Neural cell (in vitro differentiated cells): ENCODE data around the gene TNFRSF14. TPM values are rescaled to one million over a fixed set of nuclear protein-coding genes. Genes with fewer than 3 reads are reported as not detected.

Source experiments
- H2AFZ ChIP-seq: fragments of 200-600, 300-800 bp; sonication (generic), shearing (Covaris generic); 2 replicates; pipeline ENCODE4 v1.6.0; 2014; ENCODE audit warnings: low read depth, mild to moderate bottlenecking, antibody characterized with exemption, low read length, moderate library complexity
- H3F3A ChIP-seq: fragments of 200-600 bp; shearing (Covaris generic); 2 replicates; pipeline ENCODE4 v1.6.1; 2016; ENCODE audit warnings: mild to moderate bottlenecking, moderate library complexity, mixed read lengths, antibody characterized with exemption, low read length; ENCODE audit not compliant: insufficient read depth, poor library complexity, severe bottlenecking
- H3K27ac ChIP-seq: fragments of 200-600, 300-800 bp; sonication (generic), shearing (Covaris generic); 2 replicates; pipeline ENCODE4 v1.5.1; 2014; ENCODE audit warnings: mild to moderate bottlenecking, low read length, moderate library complexity
- H3K27me3 ChIP-seq: fragments of 300-800, 200-600 bp; sonication (generic), shearing (Covaris generic); 2 replicates; pipeline ENCODE4 v1.6.0; 2014; ENCODE audit warnings: mild to moderate bottlenecking, low read depth, low read length, moderate library complexity; ENCODE audit not compliant: insufficient read depth
- H3K36me3 ChIP-seq: fragments of 300-800, 200-600 bp; sonication (generic), shearing (Covaris generic); 2 replicates; pipeline ENCODE4 v1.5.1; 2014; ENCODE audit warnings: mild to moderate bottlenecking, antibody characterized with exemption, low read length, moderate library complexity; ENCODE audit not compliant: insufficient read depth
- H3K4me2 ChIP-seq: fragments of 300-800, 200-600 bp; sonication (generic), shearing (Covaris generic); 2 replicates; pipeline ENCODE4 v1.6.0; 2014; ENCODE audit warnings: mild to moderate bottlenecking, low read length
- H3K4me3 ChIP-seq: fragments of 300-800, 200-600 bp; sonication (generic), shearing (Covaris generic); 2 replicates; pipeline ENCODE4 v1.5.1; 2014; ENCODE audit warnings: mild to moderate bottlenecking, low read length, moderate library complexity
- H3K79me2 ChIP-seq: fragments of 200-600 bp; shearing (Covaris generic); replicated peaks from 2 replicates; pipeline ENCODE4 v1.6.0; 2014; ENCODE audit warnings: mild to moderate bottlenecking, low read length, moderate library complexity; ENCODE audit not compliant: insufficient read depth
- H3K9ac ChIP-seq: fragments of 300-800, 200-600 bp; sonication (generic), shearing (Covaris generic); 2 replicates; pipeline ENCODE4 v1.6.1; 2016; ENCODE audit warnings: mild to moderate bottlenecking, low read length, mixed read lengths
- H3K9me2 ChIP-seq: fragments of 200-600 bp; shearing (Covaris generic); 2 replicates; pipeline ENCODE4 v1.6.1; 2016; ENCODE audit warnings: mild to moderate bottlenecking, low read length, mixed read lengths; ENCODE audit not compliant: insufficient read depth
- H3K9me3 ChIP-seq: fragments of 200-600, 300-800 bp; sonication (generic), shearing (Covaris generic); 2 replicates; pipeline ENCODE4 v1.6.1; 2016; ENCODE audit warnings: mild to moderate bottlenecking, mixed run types, low read length, moderate library complexity, mixed read lengths
- H4K20me1 ChIP-seq: fragments of 200-600 bp; shearing (Covaris generic); 2 replicates; pipeline ENCODE4 v1.6.1; 2016; ENCODE audit warnings: mild to moderate bottlenecking, mixed run types; ENCODE audit not compliant: insufficient read depth
- EP300 ChIP-seq: fragments of 450-650 bp; conservative IDR thresholded peaks from 2 replicates; pipeline ENCODE4 v1.6.1; 2014; ENCODE audit warnings: antibody characterized with exemption, mild to moderate bottlenecking, moderate library complexity; ENCODE audit not compliant: poor library complexity, severe bottlenecking
- EZH2 ChIP-seq: fragments of 200-600, 300-800 bp; shearing (Covaris generic), sonication (generic); IDR thresholded peaks from 2 replicates; pipeline ENCODE4 v1.6.1; 2014; ENCODE audit warnings: antibody characterized with exemption, low read length, borderline replicate concordance, mild to moderate bottlenecking; ENCODE audit not compliant: insufficient read depth, poor library complexity, severe bottlenecking
- MXI1 ChIP-seq: fragments of 450-650 bp; conservative IDR thresholded peaks from 2 replicates; pipeline ENCODE4 v1.6.1; 2014; ENCODE audit warnings: antibody characterized with exemption, mild to moderate bottlenecking; ENCODE audit not compliant: poor library complexity, severe bottlenecking
- POLR2AphosphoS5 ChIP-seq: IDR thresholded peaks from 2 replicates; pipeline ENCODE4 v1.6.1; 2012
- RAD21 ChIP-seq: fragments of 450-650 bp; conservative IDR thresholded peaks from 2 replicates; pipeline ENCODE4 v1.6.1; 2014; ENCODE audit warnings: antibody characterized with exemption, mild to moderate bottlenecking, moderate library complexity
- SMC3 ChIP-seq: fragments of 450-650 bp; conservative IDR thresholded peaks from 2 replicates; pipeline ENCODE4 v1.6.1; 2014; ENCODE audit warnings: antibody characterized with exemption, mild to moderate bottlenecking, moderate library complexity; ENCODE audit not compliant: poor library complexity
- TAF1 ChIP-seq: IDR thresholded peaks from 2 replicates; pipeline ENCODE4 v1.6.1; 2012; ENCODE audit warnings: low read depth
- polyA plus RNA-seq: library from polyadenylated mRNA; depleted of rRNA; stranded (reverse); fragments of >200 nt; gene quantifications from 2 replicates; pipeline ENCODE4 v1.2.3, GENCODE V29; 2014
- TF ChIP-seq, protein P1 (sequence below): IDR thresholded peaks from 2 replicates; pipeline ENCODE4 v1.6.1; 2012; ENCODE audit warnings: borderline replicate concordance
- TF ChIP-seq, protein P2 (sequence below): fragments of 450-650 bp; IDR thresholded peaks from 2 replicates; pipeline ENCODE4 v1.5.1; 2014; ENCODE audit warnings: antibody characterized with exemption, mild to moderate bottlenecking, moderate library complexity; ENCODE audit not compliant: poor library complexity, severe bottlenecking

Gene TNFRSF14
- polyA plus RNA-seq, 1 donor from 2014 or later, result 1.1 TPM

DNA sequence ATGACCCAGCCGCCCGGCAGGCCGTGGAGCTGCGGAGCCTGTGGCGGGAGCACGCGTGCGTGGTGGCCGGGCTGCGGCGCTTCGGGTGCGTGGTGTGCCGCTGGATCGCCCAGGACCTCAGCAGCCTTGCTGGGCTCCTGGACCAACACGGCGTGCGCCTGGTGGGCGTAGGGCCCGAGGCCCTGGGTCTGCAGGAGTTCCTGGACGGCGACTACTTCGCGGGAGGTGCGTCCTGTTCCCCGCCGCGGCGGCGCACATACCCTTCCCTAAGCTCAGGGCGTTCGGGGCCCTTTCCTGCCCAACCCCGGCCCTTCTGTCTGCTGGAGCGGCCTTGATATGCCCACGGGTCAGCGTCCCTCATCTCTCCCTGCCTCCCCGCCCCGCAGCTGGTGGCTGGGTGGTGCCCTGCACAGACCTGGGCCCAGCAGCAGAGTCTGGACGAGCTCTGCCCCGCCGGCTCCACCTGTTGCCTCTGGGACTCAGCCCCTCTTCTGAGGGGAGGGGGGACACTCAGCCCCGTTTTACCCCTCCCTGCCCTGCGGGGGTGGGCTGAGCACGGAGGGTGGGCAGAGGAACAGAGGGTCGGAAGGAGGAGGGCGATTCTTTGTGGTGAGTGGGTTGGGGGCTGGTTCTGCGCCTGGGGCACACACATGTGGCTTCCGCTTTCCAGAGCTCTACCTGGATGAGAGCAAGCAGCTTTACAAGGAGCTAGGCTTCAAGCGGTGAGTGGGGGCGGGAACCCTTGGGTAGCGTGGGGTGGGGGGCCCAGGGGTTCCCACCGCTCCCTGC is 31.1 kb downstream of the TNFRSF14 start:
- peak overlapping the region; percentile 57 for H3K4me2 ChIP-seq
- peak overlapping the region; percentile 80 for H3K27ac ChIP-seq
- peak overlapping the region; percentile 95 for H3K4me3 ChIP-seq
- no peak for TF ChIP-seq POLR2AphosphoS5
- no peak for TF ChIP-seq EP300
- TF ChIP-seq MXI1, result peak; percentile 58
- H4K20me1 ChIP-seq, result no peaks in the 10 kb centered on the region
- no peaks in the 10 kb centered on the region for H3K79me2 ChIP-seq
- H3K36me3 ChIP-seq, result no peaks in the 10 kb centered on the region
- H3K9me3 ChIP-seq, result no peaks in the 10 kb centered on the region
- H2AFZ ChIP-seq, result no peak overlapping the region
- H3K9ac ChIP-seq, result peak overlapping the region; percentile 85
- no peaks in the 10 kb centered on the region for H3K27me3 ChIP-seq
- no peaks in the 10 kb centered on the region for H3F3A ChIP-seq
- no peaks in the 10 kb centered on the region for H3K9me2 ChIP-seq

DNA sequence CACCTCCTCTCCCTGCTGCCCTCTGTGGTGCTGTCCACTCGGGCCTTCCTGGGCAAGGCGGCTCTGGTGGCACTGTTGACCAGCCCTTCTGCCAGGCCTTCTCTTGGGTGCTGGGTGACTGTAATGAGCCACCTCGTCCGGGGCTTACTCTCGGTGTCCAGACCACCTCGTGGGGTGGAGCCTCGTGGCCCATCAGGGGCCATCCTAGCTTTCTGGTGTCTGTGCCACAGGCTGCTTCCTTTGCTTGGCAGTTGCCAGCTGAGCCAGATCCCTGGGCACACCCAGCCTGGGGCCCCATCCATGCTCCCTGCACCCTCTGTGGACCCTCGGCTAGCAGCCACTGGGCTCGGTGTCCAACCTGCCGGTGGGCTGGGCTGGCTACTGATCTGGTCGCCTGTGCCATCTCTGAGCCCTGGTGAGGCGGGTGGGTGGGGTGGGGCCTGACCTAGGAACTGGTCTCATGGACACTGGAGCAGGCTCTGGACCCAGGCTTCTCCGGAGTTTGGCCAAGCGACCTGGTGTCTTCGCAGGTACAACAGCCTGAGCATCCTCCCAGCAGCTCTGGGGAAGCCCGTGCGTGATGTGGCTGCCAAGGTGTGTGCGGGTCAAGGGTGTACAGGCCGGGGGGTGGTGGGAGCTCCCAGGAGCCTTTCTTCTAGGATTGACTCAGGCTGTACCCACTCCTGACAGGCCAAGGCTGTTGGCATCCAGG is 31.8 kb downstream of the TNFRSF14 start:
- TF ChIP-seq SMC3 (no peak), RAD21 (no peak), TAF1 (no peak), POLR2AphosphoS5 (no peak)
- H3K9ac ChIP-seq, result peak overlapping the region; percentile 85
- H3K9me3 ChIP-seq, result no peaks in the 10 kb centered on the region
- H3K27ac ChIP-seq, result no peak overlapping the region
- H3F3A ChIP-seq, result no peaks in the 10 kb centered on the region
- no peaks in the 10 kb centered on the region for H4K20me1 ChIP-seq
- no peaks in the 10 kb centered on the region for H3K79me2 ChIP-seq
- no peak overlapping the region for H2AFZ ChIP-seq
- no peaks in the 10 kb centered on the region for H3K9me2 ChIP-seq
- peak overlapping the region; percentile 57 for H3K4me2 ChIP-seq
- no peaks in the 10 kb centered on the region for H3K36me3 ChIP-seq
- H3K27me3 ChIP-seq, result no peaks in the 10 kb centered on the region
- H3K4me3 ChIP-seq, result peak overlapping the region; percentile 95

DNA sequence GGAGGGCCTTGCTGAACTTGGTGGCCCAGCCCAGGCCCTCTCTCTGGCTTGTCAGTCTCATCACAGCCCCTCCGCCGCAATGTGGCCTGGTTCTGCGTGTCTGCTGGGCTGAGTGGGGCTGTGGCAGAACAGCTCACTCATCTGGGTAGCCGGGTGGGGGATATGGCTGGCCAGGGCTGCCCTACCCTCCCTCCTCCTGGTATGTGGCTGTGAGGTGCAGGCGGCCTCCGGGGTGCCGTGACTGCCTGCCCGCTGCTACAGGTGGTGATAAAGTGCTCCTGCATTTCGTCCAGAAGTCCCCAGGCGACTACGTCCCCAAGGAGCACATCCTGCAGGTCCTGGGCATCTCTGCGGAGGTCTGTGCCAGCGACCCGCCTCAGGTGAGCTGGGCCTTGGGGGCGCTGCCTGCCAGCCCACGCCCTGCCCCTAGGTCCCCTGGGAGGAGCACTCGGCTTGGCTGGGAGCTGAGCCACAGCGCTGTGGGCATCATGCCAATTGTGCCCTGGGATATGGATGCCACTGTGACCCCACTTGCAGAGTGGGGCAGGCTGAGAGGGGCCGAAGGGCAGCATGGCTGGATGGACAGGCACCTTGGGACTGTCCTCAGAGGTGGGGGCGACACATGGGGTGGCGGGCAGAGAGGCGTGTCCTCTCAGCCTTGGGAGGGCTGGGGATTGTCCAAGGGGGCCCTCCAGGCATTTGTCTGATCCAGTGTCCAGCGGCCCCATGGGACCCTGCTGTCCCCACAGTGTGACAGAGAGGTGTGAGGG is 32.7 kb downstream of the TNFRSF14 start:
- H3K4me3 ChIP-seq, result no peak overlapping the region
- H3K9ac ChIP-seq, result no peak overlapping the region
- no peaks in the 10 kb centered on the region for H3F3A ChIP-seq
- no peaks in the 10 kb centered on the region for H3K9me3 ChIP-seq
- H2AFZ ChIP-seq, result no peak overlapping the region
- H3K27ac ChIP-seq, result no peak overlapping the region
- no peaks in the 10 kb centered on the region for H3K9me2 ChIP-seq
- H3K36me3 ChIP-seq, result no peaks in the 10 kb centered on the region
- TF ChIP-seq MXI1 (no peak), POLR2AphosphoS5 (no peak), TAF1 (no peak), SMC3 (no peak), EZH2 (no peak), RAD21 (no peak), EP300 (no peak)
- TF ChIP-seq, protein P1, sequence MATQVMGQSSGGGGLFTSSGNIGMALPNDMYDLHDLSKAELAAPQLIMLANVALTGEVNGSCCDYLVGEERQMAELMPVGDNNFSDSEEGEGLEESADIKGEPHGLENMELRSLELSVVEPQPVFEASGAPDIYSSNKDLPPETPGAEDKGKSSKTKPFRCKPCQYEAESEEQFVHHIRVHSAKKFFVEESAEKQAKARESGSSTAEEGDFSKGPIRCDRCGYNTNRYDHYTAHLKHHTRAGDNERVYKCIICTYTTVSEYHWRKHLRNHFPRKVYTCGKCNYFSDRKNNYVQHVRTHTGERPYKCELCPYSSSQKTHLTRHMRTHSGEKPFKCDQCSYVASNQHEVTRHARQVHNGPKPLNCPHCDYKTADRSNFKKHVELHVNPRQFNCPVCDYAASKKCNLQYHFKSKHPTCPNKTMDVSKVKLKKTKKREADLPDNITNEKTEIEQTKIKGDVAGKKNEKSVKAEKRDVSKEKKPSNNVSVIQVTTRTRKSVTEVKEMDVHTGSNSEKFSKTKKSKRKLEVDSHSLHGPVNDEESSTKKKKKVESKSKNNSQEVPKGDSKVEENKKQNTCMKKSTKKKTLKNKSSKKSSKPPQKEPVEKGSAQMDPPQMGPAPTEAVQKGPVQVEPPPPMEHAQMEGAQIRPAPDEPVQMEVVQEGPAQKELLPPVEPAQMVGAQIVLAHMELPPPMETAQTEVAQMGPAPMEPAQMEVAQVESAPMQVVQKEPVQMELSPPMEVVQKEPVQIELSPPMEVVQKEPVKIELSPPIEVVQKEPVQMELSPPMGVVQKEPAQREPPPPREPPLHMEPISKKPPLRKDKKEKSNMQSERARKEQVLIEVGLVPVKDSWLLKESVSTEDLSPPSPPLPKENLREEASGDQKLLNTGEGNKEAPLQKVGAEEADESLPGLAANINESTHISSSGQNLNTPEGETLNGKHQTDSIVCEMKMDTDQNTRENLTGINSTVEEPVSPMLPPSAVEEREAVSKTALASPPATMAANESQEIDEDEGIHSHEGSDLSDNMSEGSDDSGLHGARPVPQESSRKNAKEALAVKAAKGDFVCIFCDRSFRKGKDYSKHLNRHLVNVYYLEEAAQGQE, result no peak
- TF ChIP-seq, protein P2, sequence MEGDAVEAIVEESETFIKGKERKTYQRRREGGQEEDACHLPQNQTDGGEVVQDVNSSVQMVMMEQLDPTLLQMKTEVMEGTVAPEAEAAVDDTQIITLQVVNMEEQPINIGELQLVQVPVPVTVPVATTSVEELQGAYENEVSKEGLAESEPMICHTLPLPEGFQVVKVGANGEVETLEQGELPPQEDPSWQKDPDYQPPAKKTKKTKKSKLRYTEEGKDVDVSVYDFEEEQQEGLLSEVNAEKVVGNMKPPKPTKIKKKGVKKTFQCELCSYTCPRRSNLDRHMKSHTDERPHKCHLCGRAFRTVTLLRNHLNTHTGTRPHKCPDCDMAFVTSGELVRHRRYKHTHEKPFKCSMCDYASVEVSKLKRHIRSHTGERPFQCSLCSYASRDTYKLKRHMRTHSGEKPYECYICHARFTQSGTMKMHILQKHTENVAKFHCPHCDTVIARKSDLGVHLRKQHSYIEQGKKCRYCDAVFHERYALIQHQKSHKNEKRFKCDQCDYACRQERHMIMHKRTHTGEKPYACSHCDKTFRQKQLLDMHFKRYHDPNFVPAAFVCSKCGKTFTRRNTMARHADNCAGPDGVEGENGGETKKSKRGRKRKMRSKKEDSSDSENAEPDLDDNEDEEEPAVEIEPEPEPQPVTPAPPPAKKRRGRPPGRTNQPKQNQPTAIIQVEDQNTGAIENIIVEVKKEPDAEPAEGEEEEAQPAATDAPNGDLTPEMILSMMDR, result no peak
- H3K27me3 ChIP-seq, result no peaks in the 10 kb centered on the region
- H3K79me2 ChIP-seq, result no peaks in the 10 kb centered on the region
- no peaks in the 10 kb centered on the region for H4K20me1 ChIP-seq
- H3K4me2 ChIP-seq, result no peak overlapping the region
